ENCODE measurements around the gene TAAR1.

DNA sequence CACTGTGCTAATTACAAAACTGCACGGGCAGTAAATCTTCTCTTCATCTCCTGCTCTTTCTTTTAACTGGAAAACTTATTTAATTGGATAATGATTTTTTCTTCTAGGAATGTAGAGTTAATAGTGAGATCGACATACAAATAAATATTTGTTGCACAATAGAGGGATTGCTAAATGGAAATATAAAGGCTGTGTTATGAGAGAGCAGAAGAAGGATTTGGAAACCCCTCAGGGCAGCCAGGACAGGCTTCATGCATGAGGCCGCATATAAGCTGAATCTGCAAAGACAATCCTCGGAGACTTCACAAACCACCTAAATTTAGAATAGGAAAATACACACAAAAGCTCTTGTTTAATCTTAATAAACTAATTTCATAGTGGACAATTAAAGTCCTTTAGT is 2.9 kb upstream of the TAAR1 start:
- no peak for TF ChIP-seq EZH2 (IDR thresholded peaks at IDR 0.05; ENCODE audit: low read length, missing control alignments)
- TF ChIP-seq, protein P1, sequence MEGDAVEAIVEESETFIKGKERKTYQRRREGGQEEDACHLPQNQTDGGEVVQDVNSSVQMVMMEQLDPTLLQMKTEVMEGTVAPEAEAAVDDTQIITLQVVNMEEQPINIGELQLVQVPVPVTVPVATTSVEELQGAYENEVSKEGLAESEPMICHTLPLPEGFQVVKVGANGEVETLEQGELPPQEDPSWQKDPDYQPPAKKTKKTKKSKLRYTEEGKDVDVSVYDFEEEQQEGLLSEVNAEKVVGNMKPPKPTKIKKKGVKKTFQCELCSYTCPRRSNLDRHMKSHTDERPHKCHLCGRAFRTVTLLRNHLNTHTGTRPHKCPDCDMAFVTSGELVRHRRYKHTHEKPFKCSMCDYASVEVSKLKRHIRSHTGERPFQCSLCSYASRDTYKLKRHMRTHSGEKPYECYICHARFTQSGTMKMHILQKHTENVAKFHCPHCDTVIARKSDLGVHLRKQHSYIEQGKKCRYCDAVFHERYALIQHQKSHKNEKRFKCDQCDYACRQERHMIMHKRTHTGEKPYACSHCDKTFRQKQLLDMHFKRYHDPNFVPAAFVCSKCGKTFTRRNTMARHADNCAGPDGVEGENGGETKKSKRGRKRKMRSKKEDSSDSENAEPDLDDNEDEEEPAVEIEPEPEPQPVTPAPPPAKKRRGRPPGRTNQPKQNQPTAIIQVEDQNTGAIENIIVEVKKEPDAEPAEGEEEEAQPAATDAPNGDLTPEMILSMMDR (conservative IDR thresholded peaks at IDR 0.05 in 1 of 2, IDR thresholded peaks at IDR 0.05 in 1 of 2; ENCODE audit: low read depth in 1 of 2, low read length in 2 of 2) = no peak

All from fibroblast of lung (primary cell).